ENCODE data around the gene ZPBP2.

- TF ChIP-seq FOXP1 (IDR thresholded peaks at IDR 0.05): no peak
- no peak for TF ChIP-seq FOXP1 (CRISPR knock-in tag; IDR thresholded peaks at IDR 0.05)
- TF ChIP-seq RXRA (CRISPR knock-in tag; IDR thresholded peaks at IDR 0.05): no peak
- TF ChIP-seq MXI1 (IDR thresholded peaks at IDR 0.05; ENCODE audit: borderline replicate concordance, low read depth, low read length): no peak
Measured at GRCh38 chr17:39828443-39828842, 39.6 kb upstream of the ZPBP2 start.
